HEK293T (cell line): Measurements from ENCODE around the gene ERMN.

Experiments
- ARNT ChIP-seq: fragments of 450-650 bp; IDR thresholded peaks from 2 replicates; pipeline ENCODE4 v1.6.1; 2017; ENCODE audit warnings: mild to moderate bottlenecking
- FOXA1 ChIP-seq: fragments of 450-650 bp; IDR thresholded peaks from 2 replicates; pipeline ENCODE4 v1.6.1; 2016; ENCODE audit warnings: mild to moderate bottlenecking
- SP1 ChIP-seq: fragments of 450-650 bp; IDR thresholded peaks from 2 replicates; pipeline ENCODE4 v1.6.1; 2017

- TF ChIP-seq SP1: no peak
- TF ChIP-seq FOXA1: no peak
- TF ChIP-seq ARNT: no peak
Observed at GRCh38 chr2:157307021-157307420, 18.6 kb downstream of the ERMN start.
